ENCODE data around the gene FOXB1. TPM values are rescaled to one million over a fixed set of nuclear protein-coding genes. Genes with fewer than 3 reads are reported as not detected.

FOXB1 gene
- total RNA-seq, 4 donors from 2014 or later: not detected

- no peaks in the 10 kb centered on the region for H3K36me3 ChIP-seq
- 71 to 75% methylated on average over 2 of the region's 2 CpGs for WGBS, 2 donors
- TF ChIP-seq POLR2A (IDR thresholded peaks at IDR 0.05) (no peak), CTCF (IDR thresholded peaks at IDR 0.05) (no peak)
- no peak for DNase-seq
- no peaks in the 10 kb centered on the region for H3K27me3 ChIP-seq
- H3K4me3 ChIP-seq (replicated peaks in 1 of 3): no peak overlapping the region
- intact Hi-C loops (cut with DNase I): no loop called here
- no peaks in the 10 kb centered on the region for H3K4me1 ChIP-seq
- H3K27ac ChIP-seq: no peak overlapping the region
- H3K9me3 ChIP-seq: no peaks in the 10 kb centered on the region
Observed at GRCh38 chr15:60052796-60053195, 48.7 kb downstream of the FOXB1 start.

DNA sequence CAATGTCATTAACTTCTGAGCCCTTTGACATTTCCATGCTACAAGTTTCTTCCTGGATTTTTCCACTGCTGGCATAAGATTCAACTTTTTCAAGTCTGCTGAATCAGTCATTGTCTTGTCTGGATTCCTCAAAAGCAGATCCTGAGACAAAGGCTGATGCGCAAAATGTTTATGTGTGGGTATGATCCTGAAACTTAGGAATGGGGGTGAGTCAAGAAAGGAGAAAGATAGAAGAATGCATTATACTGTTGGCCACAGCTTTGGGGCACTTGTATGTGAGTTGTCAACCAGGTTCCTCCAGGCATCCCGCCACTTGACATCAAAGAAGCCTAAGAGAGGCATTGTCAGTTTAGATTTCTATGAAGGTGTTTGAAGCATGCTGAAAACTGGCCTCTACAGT lies 50.4 kb downstream of the FOXB1 start:
- intact Hi-C loops (cut with DNase I): no loop called here

More for the DNA sequence above, 50.4 kb downstream of the FOXB1 start:
- WGBS, 2 donors: 93 to 97% methylated on average over 2 of the region's 2 CpGs
- Histone ChIP-seq H3K4me3 (replicated peaks in 1 of 3) (no peak overlapping the region), H3K9me3 (no peaks in the 10 kb centered on the region), H3K4me1 (no peaks in the 10 kb centered on the region), H3K36me3 (no peaks in the 10 kb centered on the region), H3K27ac (no peak overlapping the region), H3K27me3 (no peaks in the 10 kb centered on the region)
- TF ChIP-seq POLR2A (IDR thresholded peaks at IDR 0.05): no peak
- TF ChIP-seq CTCF (IDR thresholded peaks at IDR 0.05): no peak
- no peak for DNase-seq

All from thyroid gland (tissue), 4 donors.